ENCODE results near the gene FGGY. TPM values are rescaled to one million over a fixed set of nuclear protein-coding genes. Genes with fewer than 3 reads are reported as not detected.
"Not testable (repeated sequence)": the region's sequence is repeated elsewhere in the genome, so short reads cannot be mapped to it uniquely, and the experiment has no call there.

FGGY gene
- total and polyA plus RNA-seq, 4 donors = 9.0 to 44.4 (median 21.1) TPM

GRCh38 chr1:59298026-59298583 is 1.2 kb downstream of the FGGY start:
- no peaks in the 10 kb centered on the region for H3K27me3 ChIP-seq (ENCODE audit: control insufficient read depth, insufficient read depth, low read length)
- no peaks in the 10 kb centered on the region for H3K9me3 ChIP-seq (ENCODE audit: control insufficient read depth, insufficient read depth, low read length)
- peak overlapping the region; percentile 98 for H3K27ac ChIP-seq (ENCODE audit: low read depth, low read length)
- 87% methylated on average over 2 of the region's 2 CpGs for WGBS (ENCODE audit: insufficient coverage)
- no peak overlapping the region for H3K4me3 ChIP-seq (ENCODE audit: low read depth, low read length)
- no peak for DNase-seq (ENCODE audit: low read depth in 4 of 6, low spot score in 6 of 6)
- H3K36me3 ChIP-seq (ENCODE audit: control insufficient read depth, insufficient read depth, low read length) = no peaks in the 10 kb centered on the region
- H3K4me1 ChIP-seq (ENCODE audit: control insufficient read depth, insufficient read depth, low read length) = peaks cover 16% of the 10 kb centered on the region

- Histone ChIP-seq H3K27ac (ENCODE audit: low read depth, low read length) (peak overlapping the region; percentile 98), H3K4me1 (ENCODE audit: control insufficient read depth, insufficient read depth, low read length) (peaks cover 16% of the 10 kb centered on the region), H3K9me3 (ENCODE audit: control insufficient read depth, insufficient read depth, low read length) (no peaks in the 10 kb centered on the region), H3K27me3 (ENCODE audit: control insufficient read depth, insufficient read depth, low read length) (no peaks in the 10 kb centered on the region), H3K36me3 (ENCODE audit: control insufficient read depth, insufficient read depth, low read length) (no peaks in the 10 kb centered on the region), H3K4me3 (ENCODE audit: low read depth, low read length) (no peak overlapping the region)
- no peak for DNase-seq (ENCODE audit: low read depth in 4 of 6, low spot score in 6 of 6)
- WGBS (ENCODE audit: insufficient coverage) = 100% methylated on average over 4 of the region's 6 CpGs
Measured at GRCh38 chr1:59298710-59299346, 1.9 kb downstream of the FGGY start.

DNA sequence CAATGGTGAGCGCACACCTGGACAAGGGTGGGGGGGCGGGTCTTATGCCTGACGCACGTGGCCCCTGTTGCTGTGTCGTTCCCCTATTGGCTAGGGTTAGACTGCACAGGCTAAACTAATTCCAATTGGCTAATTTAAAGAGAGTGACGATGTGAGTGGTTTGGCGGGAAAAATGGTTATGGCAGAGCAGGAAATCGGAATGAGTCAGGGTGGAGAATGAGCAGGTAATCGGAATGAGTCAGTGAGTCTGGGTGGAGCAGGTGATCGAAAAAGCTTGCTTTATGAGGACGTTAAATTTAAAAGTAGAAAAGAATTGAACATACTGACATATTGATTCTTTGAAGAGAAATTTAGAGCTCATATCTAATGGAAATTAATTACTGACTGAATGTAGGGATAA is 2.8 kb downstream of the FGGY start:
- not testable (repeated sequence) for DNase-seq (ENCODE audit: low read depth in 4 of 6, low spot score in 6 of 6); H3K9me3 ChIP-seq (ENCODE audit: control insufficient read depth, insufficient read depth, low read length); H3K4me3 ChIP-seq (ENCODE audit: low read depth, low read length); H3K27ac ChIP-seq (ENCODE audit: low read depth, low read length); H3K27me3 ChIP-seq (ENCODE audit: control insufficient read depth, insufficient read depth, low read length); H3K36me3 ChIP-seq (ENCODE audit: control insufficient read depth, insufficient read depth, low read length)
- H3K4me1 ChIP-seq (ENCODE audit: control insufficient read depth, insufficient read depth, low read length) = peaks cover 16% of the 10 kb centered on the region
- 95% methylated on average over 9 of the region's 11 CpGs for WGBS (ENCODE audit: insufficient coverage)

- no peaks in the 10 kb centered on the region for H3K36me3 ChIP-seq (ENCODE audit: control insufficient read depth, insufficient read depth, low read length)
- H3K4me3 ChIP-seq (ENCODE audit: low read depth, low read length) = no peak overlapping the region
- H3K27me3 ChIP-seq (ENCODE audit: control insufficient read depth, insufficient read depth, low read length) = no peaks in the 10 kb centered on the region
- peaks cover 9% of the 10 kb centered on the region for H3K9me3 ChIP-seq (ENCODE audit: control insufficient read depth, insufficient read depth, low read length)
- peaks cover 9% of the 10 kb centered on the region for H3K4me1 ChIP-seq (ENCODE audit: control insufficient read depth, insufficient read depth, low read length)
- DNase-seq (ENCODE audit: low read depth in 4 of 6, low spot score in 6 of 6) = no peak
- no CpG with 5 or more reads among the region's 1 CpG for WGBS (ENCODE audit: insufficient coverage)
- no peak overlapping the region for H3K27ac ChIP-seq (ENCODE audit: low read depth, low read length)
Measured at GRCh38 chr1:59302297-59302696, 5.4 kb downstream of the FGGY start.

DNA sequence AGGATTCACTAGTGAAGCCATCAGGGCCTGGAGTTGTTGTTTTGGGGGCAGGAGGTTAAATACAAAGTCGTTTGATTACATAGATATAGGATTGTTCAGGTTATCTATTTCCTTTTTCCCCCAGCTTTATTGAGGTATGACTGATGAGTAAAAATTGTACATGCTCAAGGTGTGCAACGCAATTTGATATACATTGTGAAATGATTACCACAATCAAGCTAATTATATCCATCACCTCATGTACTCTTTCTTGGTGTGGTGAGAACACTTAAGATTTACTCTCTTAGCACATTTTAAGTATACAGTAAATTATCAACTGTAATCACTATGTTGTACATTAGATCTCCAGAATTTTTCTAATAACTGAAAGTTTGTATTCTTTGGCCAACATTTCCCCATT is 6.0 kb downstream of the FGGY start:
- no peaks in the 10 kb centered on the region for H3K36me3 ChIP-seq (ENCODE audit: control insufficient read depth, insufficient read depth, low read length)
- no peak overlapping the region for H3K27ac ChIP-seq (ENCODE audit: low read depth, low read length)
- H3K4me3 ChIP-seq (ENCODE audit: low read depth, low read length) = no peak overlapping the region
- H3K4me1 ChIP-seq (ENCODE audit: control insufficient read depth, insufficient read depth, low read length) = peaks cover 4% of the 10 kb centered on the region
- WGBS (ENCODE audit: insufficient coverage) = no CpG with 5 or more reads among the region's 2 CpGs
- peaks cover 9% of the 10 kb centered on the region for H3K9me3 ChIP-seq (ENCODE audit: control insufficient read depth, insufficient read depth, low read length)
- H3K27me3 ChIP-seq (ENCODE audit: control insufficient read depth, insufficient read depth, low read length) = no peaks in the 10 kb centered on the region
- DNase-seq (ENCODE audit: low read depth in 4 of 6, low spot score in 6 of 6) = no peak

GRCh38 chr1:59305188-59305587 is 8.3 kb downstream of the FGGY start:
- Histone ChIP-seq H3K36me3 (ENCODE audit: control insufficient read depth, insufficient read depth, low read length) (no peaks in the 10 kb centered on the region), H3K4me3 (ENCODE audit: low read depth, low read length) (no peak overlapping the region), H3K4me1 (ENCODE audit: control insufficient read depth, insufficient read depth, low read length) (no peaks in the 10 kb centered on the region), H3K27me3 (ENCODE audit: control insufficient read depth, insufficient read depth, low read length) (no peaks in the 10 kb centered on the region), H3K27ac (ENCODE audit: low read depth, low read length) (no peak overlapping the region), H3K9me3 (ENCODE audit: control insufficient read depth, insufficient read depth, low read length) (peaks cover 9% of the 10 kb centered on the region)
- no peak for DNase-seq (ENCODE audit: low read depth in 4 of 6, low spot score in 6 of 6)

DNA sequence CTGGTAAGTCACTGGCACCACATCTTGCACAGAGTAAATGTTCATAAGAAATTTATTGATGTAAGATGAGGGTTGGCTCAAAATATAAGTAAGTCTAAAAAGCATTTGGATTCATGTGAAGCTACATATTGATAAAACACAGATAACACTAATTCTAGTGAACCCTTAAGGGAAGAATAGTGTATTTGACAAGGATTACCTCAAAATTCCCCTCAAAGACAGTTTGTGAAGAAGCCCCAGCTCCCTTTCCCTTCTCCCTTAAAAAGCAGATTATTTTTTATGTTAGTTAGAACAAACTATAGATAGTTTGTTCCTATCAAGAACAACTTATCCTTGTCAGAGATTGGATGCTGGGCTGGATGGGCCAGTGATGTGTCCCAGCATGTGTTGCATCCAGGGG is 10.7 kb downstream of the FGGY start:
- DNase-seq (ENCODE audit: low read depth in 4 of 6, low spot score in 6 of 6) = no peak
- Histone ChIP-seq H3K27me3 (ENCODE audit: control insufficient read depth, insufficient read depth, low read length) (no peaks in the 10 kb centered on the region), H3K36me3 (ENCODE audit: control insufficient read depth, insufficient read depth, low read length) (no peaks in the 10 kb centered on the region), H3K4me1 (ENCODE audit: control insufficient read depth, insufficient read depth, low read length) (no peaks in the 10 kb centered on the region), H3K4me3 (ENCODE audit: low read depth, low read length) (no peak overlapping the region), H3K9me3 (ENCODE audit: control insufficient read depth, insufficient read depth, low read length) (peaks cover 9% of the 10 kb centered on the region), H3K27ac (ENCODE audit: low read depth, low read length) (no peak overlapping the region)

DNA sequence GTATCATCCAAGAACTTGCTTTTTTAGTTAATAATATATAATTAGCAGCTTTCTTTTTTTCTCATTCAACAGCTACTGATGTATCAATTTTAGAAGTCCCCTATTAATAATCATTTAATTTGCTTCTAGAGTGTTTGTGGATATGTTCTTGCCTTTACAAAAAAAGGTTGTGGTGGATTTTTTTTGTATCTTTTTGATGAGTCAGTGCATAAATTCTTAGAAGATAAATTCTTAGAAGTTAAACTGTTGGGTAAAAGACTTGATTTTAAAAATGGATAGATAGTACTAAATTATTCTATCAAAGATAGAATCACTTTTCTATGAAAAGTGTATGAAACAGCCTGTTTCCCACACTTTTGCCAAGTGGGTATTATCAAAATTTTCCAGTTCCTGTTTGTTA is 11.9 kb downstream of the FGGY start:
- DNase-seq (ENCODE audit: low read depth in 4 of 6, low spot score in 6 of 6) = no peak
- Histone ChIP-seq H3K9me3 (ENCODE audit: control insufficient read depth, insufficient read depth, low read length) (peaks cover 9% of the 10 kb centered on the region), H3K27me3 (ENCODE audit: control insufficient read depth, insufficient read depth, low read length) (no peaks in the 10 kb centered on the region), H3K27ac (ENCODE audit: low read depth, low read length) (no peak overlapping the region), H3K36me3 (ENCODE audit: control insufficient read depth, insufficient read depth, low read length) (no peaks in the 10 kb centered on the region), H3K4me1 (ENCODE audit: control insufficient read depth, insufficient read depth, low read length) (no peaks in the 10 kb centered on the region), H3K4me3 (ENCODE audit: low read depth, low read length) (no peak overlapping the region)

- Histone ChIP-seq H3K27me3 (ENCODE audit: control insufficient read depth, insufficient read depth, low read length) (no peaks in the 10 kb centered on the region), H3K4me3 (ENCODE audit: low read depth, low read length) (no peak overlapping the region), H3K9me3 (ENCODE audit: control insufficient read depth, insufficient read depth, low read length) (peaks cover 9% of the 10 kb centered on the region), H3K27ac (ENCODE audit: low read depth, low read length) (no peak overlapping the region), H3K4me1 (ENCODE audit: control insufficient read depth, insufficient read depth, low read length) (no peaks in the 10 kb centered on the region), H3K36me3 (ENCODE audit: control insufficient read depth, insufficient read depth, low read length) (no peaks in the 10 kb centered on the region)
- 100% methylated on average over 2 of the region's 5 CpGs for WGBS (ENCODE audit: insufficient coverage)
- DNase-seq (ENCODE audit: low read depth in 4 of 6, low spot score in 6 of 6) = no peak
Measured at GRCh38 chr1:59309392-59309791, 12.5 kb downstream of the FGGY start.

- H3K27me3 ChIP-seq (ENCODE audit: control insufficient read depth, insufficient read depth, low read length) = no peaks in the 10 kb centered on the region
- 93% methylated on average over 2 of the region's 5 CpGs for WGBS (ENCODE audit: insufficient coverage)
- no peak overlapping the region for H3K4me3 ChIP-seq (ENCODE audit: low read depth, low read length)
- H3K4me1 ChIP-seq (ENCODE audit: control insufficient read depth, insufficient read depth, low read length) = no peaks in the 10 kb centered on the region
- H3K27ac ChIP-seq (ENCODE audit: low read depth, low read length) = no peak overlapping the region
- DNase-seq (ENCODE audit: low read depth in 4 of 6, low spot score in 6 of 6) = peak in 1 of 6 donors; percentile 27
- H3K9me3 ChIP-seq (ENCODE audit: control insufficient read depth, insufficient read depth, low read length) = peaks cover 7% of the 10 kb centered on the region
- H3K36me3 ChIP-seq (ENCODE audit: control insufficient read depth, insufficient read depth, low read length) = no peaks in the 10 kb centered on the region
Measured at GRCh38 chr1:59309795-59310548, 13.1 kb downstream of the FGGY start.

Measured in spinal cord (tissue), 10 donors.